GM18867 (cell line): Measurements from ENCODE around the gene LPCAT2.
"Not testable (repeated sequence)": the region's sequence is repeated elsewhere in the genome, so short reads cannot be mapped to it uniquely, and the experiment has no call there.

Source experiments
- ATAC-seq: cut with Tn5 transposase; IDR thresholded peaks from one replicate; pipeline ENCODE4 v1.9.1; 2021; ENCODE audit warnings: mild to moderate bottlenecking, moderate library complexity; ENCODE audit not compliant: unreplicated experiment

Gene LPCAT2

DNA sequence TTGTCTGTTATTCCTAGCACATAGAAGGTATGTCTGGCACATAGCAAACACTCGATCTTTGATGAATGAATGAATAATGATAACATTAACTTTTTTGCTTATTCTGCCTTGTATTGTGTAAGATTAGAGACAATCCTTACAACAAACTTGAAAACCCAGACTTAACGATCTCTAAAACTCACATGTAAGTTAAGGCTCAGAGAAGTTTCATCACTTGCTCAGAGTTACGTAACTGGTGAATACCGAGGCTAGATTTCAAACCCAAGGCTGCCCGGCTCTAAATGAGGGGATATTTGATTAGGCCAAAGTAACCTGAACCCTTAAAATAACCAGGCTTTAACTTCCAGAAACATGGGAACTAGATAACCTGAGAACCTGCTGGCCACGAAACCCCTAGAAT lies 79.9 kb downstream of the LPCAT2 start:
- ATAC-seq = no peak

- no peak for ATAC-seq
Observed at GRCh38 chr16:55592306-55592705, 83.4 kb downstream of the LPCAT2 start.

DNA sequence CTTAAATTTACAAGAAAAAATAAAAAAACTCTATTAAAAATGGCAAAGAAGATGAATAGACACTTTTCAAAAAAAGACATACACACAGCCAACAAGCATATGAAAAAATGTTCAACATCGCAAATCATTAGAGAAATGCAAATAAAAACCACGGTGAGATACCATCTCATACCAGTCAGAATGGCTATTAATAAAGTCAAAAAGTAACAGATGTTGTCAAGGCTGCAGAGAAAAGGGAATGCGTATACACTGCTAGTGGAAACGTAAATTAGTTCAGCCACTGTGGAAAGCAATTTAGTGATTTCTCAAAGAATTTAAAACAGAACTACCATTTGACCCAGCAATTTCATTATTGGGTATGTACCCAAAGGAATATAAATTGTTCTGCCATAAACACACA lies 89.1 kb downstream of the LPCAT2 start:
- no peak for ATAC-seq

DNA sequence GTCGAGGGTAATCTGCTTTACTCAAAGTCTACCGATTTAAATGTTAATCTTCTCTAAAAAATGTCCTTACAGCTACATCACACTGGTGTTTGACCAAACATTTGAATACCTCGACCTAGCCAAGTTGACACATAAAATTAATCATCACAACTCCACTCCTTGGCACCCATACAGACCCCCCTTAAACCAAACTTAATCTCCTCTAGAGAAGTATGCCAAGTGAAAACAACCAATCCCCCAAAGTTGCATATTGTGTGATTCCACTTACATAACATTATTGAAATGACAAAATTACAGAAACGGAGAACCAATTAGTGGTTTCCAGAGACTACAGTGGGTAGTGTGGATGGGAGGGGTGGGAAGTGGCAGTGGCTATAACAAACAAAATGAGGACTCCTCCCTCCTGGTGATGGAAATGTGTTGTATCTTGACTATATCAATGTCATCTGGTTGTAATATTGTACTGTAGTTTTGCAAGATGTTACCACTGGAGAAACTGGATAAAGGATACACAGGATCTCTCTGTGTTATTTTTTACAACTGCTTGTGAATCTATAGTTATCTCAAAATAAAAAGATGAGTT lies 97.0 kb downstream of the LPCAT2 start:
- no peak for ATAC-seq

DNA sequence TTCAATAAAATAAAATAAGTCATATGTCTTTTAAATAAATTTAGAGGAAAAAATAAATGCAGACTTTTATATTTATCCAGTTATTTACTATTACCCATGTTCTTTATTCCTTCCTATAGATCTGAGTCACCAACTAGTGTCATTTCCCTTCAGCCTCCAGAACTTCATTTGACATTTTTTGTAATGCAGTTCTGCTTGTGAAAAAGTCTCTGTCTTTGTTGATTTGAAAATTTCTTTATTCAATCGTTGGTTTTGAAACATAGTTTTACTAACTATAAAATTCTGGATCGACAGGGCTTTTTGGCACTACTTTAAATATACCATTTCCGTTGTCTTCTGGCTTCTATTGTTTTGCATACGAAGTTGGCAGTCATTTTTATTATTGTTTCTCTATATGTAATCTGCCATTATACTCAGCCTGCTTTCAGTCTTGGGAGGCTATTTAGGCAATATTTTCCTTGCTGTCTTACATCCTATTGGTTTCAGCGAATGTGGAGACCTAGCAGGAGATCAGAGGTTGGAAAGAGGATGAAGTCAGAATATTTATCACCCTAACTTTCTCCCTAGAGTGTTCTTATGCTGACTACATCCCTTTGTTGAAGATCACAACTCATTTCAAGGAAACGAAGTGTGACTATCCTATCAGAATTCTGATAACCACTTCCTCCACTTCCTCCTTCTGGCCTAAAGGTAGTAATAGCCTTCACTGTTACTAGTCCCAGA lies 104.9 kb downstream of the LPCAT2 start:
- no peak for ATAC-seq

- no peak for ATAC-seq
Observed at GRCh38 chr16:55615071-55615470, 106.2 kb downstream of the LPCAT2 start.

GRCh38 chr16:55615670-55616069 lies 106.8 kb downstream of the LPCAT2 start:
- ATAC-seq = not testable (repeated sequence)

DNA sequence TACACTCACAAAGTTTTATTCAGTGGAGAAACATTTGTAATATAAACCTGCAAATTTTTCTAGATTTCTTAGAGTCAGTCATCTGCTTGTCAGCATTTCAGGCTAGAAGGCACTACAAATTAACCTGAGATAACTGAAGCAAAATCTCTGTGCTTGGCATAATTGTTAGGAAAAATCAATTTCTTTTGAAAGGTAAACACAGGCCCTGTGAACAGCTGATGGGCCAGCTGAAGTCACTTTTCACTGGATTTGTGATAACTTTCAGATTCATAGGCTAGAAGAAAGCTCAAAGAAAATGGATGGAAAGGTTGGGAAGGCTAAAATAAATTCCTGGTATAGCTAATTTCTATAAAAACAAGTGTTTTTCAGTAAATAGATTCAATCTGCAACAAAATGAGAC lies 112.9 kb downstream of the LPCAT2 start:
- no peak for ATAC-seq

DNA sequence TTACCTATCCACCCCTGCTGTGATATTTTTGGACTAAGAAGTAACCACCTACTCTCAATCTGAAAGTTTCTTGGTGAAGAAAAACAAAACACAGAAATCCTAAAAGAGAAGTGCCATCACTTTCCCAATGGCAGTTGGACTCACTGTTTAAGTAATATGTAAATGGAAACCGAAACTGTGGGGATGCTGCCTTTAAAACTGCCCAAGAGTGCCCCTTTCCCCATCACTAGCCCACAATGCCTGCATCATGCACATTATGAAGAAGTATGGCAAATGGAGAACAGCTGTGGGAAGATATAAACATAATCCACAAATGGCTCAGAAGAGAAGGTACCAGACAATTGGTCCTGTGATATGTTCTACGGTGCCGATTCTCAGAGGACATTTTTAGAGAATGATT lies 113.4 kb downstream of the LPCAT2 start:
- no peak for ATAC-seq

DNA sequence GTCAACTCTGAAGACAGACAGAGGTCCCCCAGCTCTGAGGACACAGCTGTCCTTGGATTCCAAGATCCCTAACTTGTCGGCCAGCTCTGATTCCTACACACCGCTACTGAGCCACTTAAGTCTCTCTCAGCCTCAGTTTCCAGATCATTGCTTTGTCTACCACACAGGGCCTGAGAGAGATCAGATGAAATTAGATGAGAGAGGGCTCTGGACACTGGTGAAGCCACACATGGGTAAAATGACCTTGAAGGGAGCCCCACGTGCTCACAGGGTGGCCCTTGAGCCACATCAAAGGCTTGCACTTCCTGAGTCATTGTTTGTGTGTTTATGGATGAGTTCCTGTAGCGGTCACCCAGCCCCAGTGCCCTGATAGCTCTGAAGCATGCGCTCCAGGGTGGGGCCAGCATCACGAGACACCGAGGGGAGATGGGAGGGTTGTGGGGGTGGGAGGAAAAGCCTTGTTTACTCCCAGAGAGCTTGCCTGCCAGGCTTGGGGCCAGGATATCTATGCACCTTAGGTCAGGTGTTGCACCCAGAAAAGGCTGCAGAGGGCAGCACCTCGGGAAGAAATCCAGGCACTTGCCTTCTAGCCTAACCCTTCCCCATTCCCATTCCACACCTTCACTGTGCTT lies 114.2 kb downstream of the LPCAT2 start:
- ATAC-seq = no peak

DNA sequence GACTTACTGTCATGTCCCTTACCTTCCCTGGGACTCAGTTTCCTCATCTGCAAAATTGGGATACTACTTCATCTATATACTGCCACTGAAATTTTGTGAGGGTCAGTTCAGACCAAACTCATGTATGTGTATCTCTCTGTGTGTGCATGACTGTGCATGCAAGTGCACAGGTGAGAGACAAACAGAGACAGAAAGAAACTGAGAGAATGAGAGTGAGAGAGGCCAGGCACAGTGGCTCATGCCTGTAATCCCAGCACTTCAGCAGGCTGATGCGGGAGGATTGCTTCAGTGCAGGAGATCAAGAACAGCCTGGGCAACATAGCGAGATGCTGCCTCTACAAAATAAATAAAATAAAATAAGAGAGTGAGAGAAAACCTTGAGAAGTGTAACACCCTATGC lies 114.8 kb downstream of the LPCAT2 start:
- no peak for ATAC-seq

DNA sequence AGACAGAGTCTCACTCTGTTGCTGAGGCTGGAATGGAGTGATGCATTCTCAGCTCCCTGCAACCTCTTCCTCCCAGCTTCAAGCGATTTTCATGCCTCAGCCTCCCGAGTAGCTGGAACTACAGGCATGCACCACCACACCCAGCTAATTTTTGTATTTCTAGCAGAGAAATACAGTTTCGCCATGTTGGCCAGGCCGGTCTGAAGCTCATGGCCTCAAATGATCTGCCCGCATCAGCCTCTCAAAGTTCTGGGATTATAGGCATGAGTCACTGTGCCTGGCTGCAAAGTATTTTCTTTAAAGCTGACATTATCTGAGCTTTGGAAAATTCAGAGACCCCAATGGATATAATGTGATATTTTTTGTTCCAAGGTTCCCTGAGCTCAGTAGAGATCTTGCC lies 115.8 kb downstream of the LPCAT2 start:
- ATAC-seq = no peak

GRCh38 chr16:55625843-55626242 lies 117.0 kb downstream of the LPCAT2 start:
- ATAC-seq = no peak

DNA sequence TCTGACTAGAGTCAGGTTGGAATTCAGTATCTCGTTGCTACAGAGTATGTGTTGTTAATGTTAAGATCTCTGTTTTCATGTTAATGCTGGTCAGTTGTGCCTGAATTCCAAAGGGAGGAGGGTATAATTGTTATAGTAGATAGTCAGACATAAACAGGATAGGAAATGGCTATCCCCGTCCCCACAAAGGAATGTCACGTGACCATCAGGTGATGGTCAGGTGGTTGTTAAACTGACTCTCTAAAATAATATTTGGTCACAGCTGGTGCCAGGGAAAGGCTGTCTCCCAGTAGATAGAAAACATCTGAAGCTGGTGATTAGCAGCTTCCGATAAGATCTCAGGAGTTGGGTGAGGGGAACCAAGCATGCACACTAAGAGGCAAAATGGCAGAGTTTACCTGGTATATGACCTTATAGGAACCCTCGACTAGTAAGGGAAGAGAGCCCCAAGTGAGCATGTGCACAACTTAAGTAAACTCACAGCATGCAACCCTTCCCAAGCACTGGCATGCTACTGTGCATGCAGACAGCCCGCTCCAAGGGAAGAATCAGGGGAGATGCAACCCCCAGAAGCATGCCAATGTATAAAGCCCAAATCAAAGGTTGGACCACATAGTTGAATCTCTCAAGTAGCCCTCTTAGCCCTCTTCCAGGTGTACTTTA lies 119.6 kb downstream of the LPCAT2 start:
- ATAC-seq = no peak

GRCh38 chr16:55630774-55631173 lies 121.9 kb downstream of the LPCAT2 start:
- ATAC-seq = no peak

- ATAC-seq = no peak
Observed at GRCh38 chr16:55632259-55632658, 123.4 kb downstream of the LPCAT2 start.

DNA sequence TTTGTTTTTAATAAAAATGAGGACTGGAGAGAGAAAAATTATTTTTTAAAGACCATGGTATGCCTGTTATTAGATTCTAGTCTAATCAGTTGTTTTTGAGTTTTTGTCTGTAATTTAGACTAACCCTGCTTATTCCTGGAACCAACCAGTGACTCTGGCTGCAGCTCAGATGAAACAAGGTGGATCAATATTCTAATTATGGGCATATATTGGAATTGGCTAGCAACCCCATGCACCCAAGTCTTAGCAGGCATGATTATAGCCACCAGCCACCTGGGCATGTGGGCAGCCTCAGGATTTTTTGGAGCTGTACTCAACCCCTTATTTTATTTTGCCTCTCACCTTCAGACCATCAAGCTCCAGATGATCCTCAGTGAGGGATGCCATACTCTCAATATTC lies 125.3 kb downstream of the LPCAT2 start:
- ATAC-seq = no peak
